Ovary (tissue), 3 donors: ENCODE measurements around the gene BMP4.

Source experiments
- EP300 ChIP-seq: sonication (generic); formaldehyde crosslinking; IDR thresholded peaks from one replicate; pipeline ENCODE4 v1.6.1; 2017; ENCODE audit warnings: antibody characterized with exemption
- POLR2A ChIP-seq: fragments of 450-650 bp; IDR thresholded peaks from one replicate; pipeline ENCODE4 v1.6.1; 2017; ENCODE audit warnings: antibody characterized with exemption, mild to moderate bottlenecking, moderate library complexity
- TF ChIP-seq, protein P1 (sequence below), 3 donors: fragments of 450-650 bp in 2 of 3; fragments of 200-600 bp in 1 of 3; IDR thresholded peaks; one replicate each; pipeline versions ENCODE4 v1.5.1 to v1.8.0; 2016 to 2022; ENCODE audit warnings: antibody characterized with exemption in 3 of 3, mild to moderate bottlenecking in 1 of 3
- donor health status: DM: no; HTN: no; CAD: no.

DNA sequence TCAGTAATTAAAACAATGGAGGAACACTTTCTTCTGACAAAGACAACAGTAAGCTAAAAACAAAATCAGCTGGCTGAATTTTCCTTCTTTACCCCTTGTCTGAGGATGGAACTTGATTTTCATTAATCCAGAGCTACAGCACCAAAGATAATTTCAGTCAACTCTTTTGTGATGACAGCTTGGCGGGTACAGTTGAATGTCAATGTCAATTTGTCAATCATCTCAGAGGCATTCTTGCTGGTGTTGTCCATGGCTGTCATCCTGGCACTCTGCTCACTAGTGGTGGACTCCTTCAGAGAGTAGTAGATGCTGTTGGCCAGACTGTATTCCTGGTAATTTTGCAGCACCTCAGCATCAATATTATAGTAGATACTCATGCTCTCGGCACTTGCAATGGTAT is 34.4 kb upstream of the BMP4 start:
- TF ChIP-seq, protein P1, sequence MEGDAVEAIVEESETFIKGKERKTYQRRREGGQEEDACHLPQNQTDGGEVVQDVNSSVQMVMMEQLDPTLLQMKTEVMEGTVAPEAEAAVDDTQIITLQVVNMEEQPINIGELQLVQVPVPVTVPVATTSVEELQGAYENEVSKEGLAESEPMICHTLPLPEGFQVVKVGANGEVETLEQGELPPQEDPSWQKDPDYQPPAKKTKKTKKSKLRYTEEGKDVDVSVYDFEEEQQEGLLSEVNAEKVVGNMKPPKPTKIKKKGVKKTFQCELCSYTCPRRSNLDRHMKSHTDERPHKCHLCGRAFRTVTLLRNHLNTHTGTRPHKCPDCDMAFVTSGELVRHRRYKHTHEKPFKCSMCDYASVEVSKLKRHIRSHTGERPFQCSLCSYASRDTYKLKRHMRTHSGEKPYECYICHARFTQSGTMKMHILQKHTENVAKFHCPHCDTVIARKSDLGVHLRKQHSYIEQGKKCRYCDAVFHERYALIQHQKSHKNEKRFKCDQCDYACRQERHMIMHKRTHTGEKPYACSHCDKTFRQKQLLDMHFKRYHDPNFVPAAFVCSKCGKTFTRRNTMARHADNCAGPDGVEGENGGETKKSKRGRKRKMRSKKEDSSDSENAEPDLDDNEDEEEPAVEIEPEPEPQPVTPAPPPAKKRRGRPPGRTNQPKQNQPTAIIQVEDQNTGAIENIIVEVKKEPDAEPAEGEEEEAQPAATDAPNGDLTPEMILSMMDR (IDR thresholded peaks at IDR 0.05), result no peak
- TF ChIP-seq POLR2A (no peak), EP300 (no peak)
